HFFc6 (cell line): ENCODE data around the gene DYSF. TPM values are rescaled to one million over a fixed set of nuclear protein-coding genes. Genes with fewer than 3 reads are reported as not detected.

Experiments used
- DNase-seq: peaks from one replicate; pipeline ENCODE4 v3.0.0-alpha.2; 2018
- H3K27ac Mint-ChIP-seq: 2 replicates; pipeline ENCODE4 v1.8.0; 2020; ENCODE audit warnings: mild to moderate bottlenecking, mixed read lengths
- H3K27me3 Mint-ChIP-seq: 2 replicates; pipeline ENCODE4 v1.8.0; 2021; ENCODE audit warnings: mild to moderate bottlenecking, moderate library complexity, mixed read lengths; ENCODE audit not compliant: insufficient read depth
- H3K36me3 Mint-ChIP-seq: 2 replicates; pipeline ENCODE4 v1.8.0; 2021; ENCODE audit warnings: low read depth, mixed read lengths
- H3K4me1 Mint-ChIP-seq: 2 replicates; pipeline ENCODE4 v1.8.0; 2020; ENCODE audit warnings: low read depth, mixed read lengths
- H3K4me3 Mint-ChIP-seq: 2 replicates; pipeline ENCODE4 v1.8.0; 2020; ENCODE audit warnings: mild to moderate bottlenecking, moderate library complexity, mixed read lengths
- H3K9me3 Mint-ChIP-seq: 2 replicates; pipeline ENCODE4 v1.8.0; 2020; ENCODE audit warnings: mild to moderate bottlenecking, mixed read lengths
- CTCF ChIP-seq: fragments of 200-600 bp; sonication (generic); IDR thresholded peaks from 2 replicates; pipeline ENCODE4 v1.5.0; 2021; ENCODE audit warnings: antibody characterized with exemption, mild to moderate bottlenecking
- total RNA-seq, 6 experiments: library from RNA; stranded (reverse); fragmentation: NEBNext Ultra II Directional; extraction: Animal tissue kit (Norgen Biotek cat#: 25700); gene quantifications; 2 replicates in 1 of 6; 3 replicates in 5 of 6; pipeline ENCODE4 v1.2.3, GENCODE V29; 2021

Gene DYSF
- total RNA-seq, 6 experiments from 2014 or later, result 0.07 to 0.57 (median 0.32) TPM

- Mint-ChIP-seq H3K4me1 (no peaks in the 10 kb centered on the region), H3K27ac (no peak overlapping the region), H3K9me3 (no peaks in the 10 kb centered on the region), H3K36me3 (no peaks in the 10 kb centered on the region), H3K4me3 (no peak overlapping the region), H3K27me3 (peaks cover 35% of the 10 kb centered on the region)
- TF ChIP-seq CTCF, result no peak
- no peak for DNase-seq
Measured at GRCh38 chr2:71665168-71666093, 212.1 kb downstream of the DYSF start.

DNA sequence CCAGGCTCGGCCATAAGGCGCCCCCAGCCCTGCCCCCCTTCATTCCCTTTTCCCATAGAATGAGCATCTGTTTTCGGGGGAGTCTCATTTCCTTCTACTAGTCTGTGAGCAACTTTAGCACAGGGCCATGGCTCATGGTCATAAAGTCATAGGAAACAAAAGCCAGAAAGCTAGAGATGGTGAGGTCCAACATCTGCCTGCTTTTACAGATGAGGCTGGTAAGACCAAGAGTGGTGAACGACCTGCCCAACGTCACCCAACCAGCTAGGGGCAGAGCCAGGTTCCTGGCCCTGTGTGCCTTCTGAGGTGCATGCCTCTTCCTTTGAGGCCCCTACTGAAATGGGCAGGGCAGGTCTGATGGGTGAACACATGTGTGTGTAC, 212.7 kb downstream of the DYSF start:
- H3K27me3 Mint-ChIP-seq, result peaks cover 36% of the 10 kb centered on the region
- H3K4me3 Mint-ChIP-seq, result no peak overlapping the region
- no peaks in the 10 kb centered on the region for H3K4me1 Mint-ChIP-seq
- H3K9me3 Mint-ChIP-seq, result no peaks in the 10 kb centered on the region
- no peak for TF ChIP-seq CTCF
- DNase-seq, result no peak
- no peak overlapping the region for H3K27ac Mint-ChIP-seq
- H3K36me3 Mint-ChIP-seq, result no peaks in the 10 kb centered on the region

- H3K27ac Mint-ChIP-seq, result no peak overlapping the region
- no peaks in the 10 kb centered on the region for H3K36me3 Mint-ChIP-seq
- H3K4me3 Mint-ChIP-seq, result no peak overlapping the region
- H3K4me1 Mint-ChIP-seq, result peaks cover 7% of the 10 kb centered on the region; the same call in 1 of the 2 replicates
- no peak for TF ChIP-seq CTCF
- H3K27me3 Mint-ChIP-seq, result peaks cover 39% of the 10 kb centered on the region
- no peaks in the 10 kb centered on the region for H3K9me3 Mint-ChIP-seq
- no peak for DNase-seq
Measured at GRCh38 chr2:71667256-71668182, 214.2 kb downstream of the DYSF start.

DNA sequence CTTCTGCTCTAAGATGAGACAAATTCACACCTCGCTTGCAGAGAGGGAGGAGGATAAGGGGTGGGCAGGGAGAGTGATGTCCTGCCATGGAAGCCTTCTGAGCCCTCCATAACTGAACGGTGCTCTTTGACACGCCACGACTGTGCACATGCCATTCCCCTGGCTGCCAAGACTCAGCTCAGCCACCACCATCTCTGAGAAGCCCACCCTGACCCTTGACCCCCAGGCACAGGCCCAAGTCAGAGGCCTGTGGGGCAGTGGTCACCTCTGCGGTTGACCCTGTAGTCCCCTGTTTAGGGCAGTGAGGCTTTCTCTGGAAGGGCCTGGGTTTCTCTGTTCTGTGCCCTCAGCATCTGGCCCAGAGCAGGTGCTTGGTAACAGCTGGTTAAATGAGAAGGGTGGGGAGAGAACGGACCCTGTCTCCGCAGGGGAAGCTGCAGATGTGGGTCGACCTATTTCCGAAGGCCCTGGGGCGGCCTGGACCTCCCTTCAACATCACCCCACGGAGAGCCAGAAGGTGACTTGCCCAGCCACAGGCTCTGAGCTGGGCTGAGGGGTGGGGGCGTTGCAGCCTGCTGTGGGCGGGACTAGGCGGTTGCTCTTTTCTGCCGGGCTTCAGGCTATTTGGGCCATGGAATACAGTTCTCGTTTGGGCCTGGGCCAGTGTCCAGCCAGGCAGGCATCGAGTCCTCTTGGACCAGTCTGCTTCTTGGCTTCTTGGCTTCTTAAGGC, 215.1 kb downstream of the DYSF start:
- DNase-seq, result no peak
- Mint-ChIP-seq H3K36me3 (no peaks in the 10 kb centered on the region), H3K4me3 (no peak overlapping the region), H3K9me3 (no peaks in the 10 kb centered on the region), H3K4me1 (peaks cover 7% of the 10 kb centered on the region; the same call in 1 of the 2 replicates), H3K27ac (no peak overlapping the region), H3K27me3 (peaks cover 36% of the 10 kb centered on the region)
- TF ChIP-seq CTCF, result no peak

- TF ChIP-seq CTCF, result no peak
- DNase-seq, result no peak
- H3K36me3 Mint-ChIP-seq, result no peaks in the 10 kb centered on the region
- H3K4me1 Mint-ChIP-seq, result peaks cover 7% of the 10 kb centered on the region; the same call in 1 of the 2 replicates
- H3K9me3 Mint-ChIP-seq, result no peaks in the 10 kb centered on the region
- no peak overlapping the region for H3K27ac Mint-ChIP-seq
- peaks cover 32% of the 10 kb centered on the region for H3K27me3 Mint-ChIP-seq
- H3K4me3 Mint-ChIP-seq, result no peak overlapping the region
Measured at GRCh38 chr2:71669058-71669456, 215.7 kb downstream of the DYSF start.
